Measurements from ENCODE around the gene ACKR3. TPM values are rescaled to one million over a fixed set of nuclear protein-coding genes. Genes with fewer than 3 reads are reported as not detected.

The ACKR3 gene
- total RNA-seq, 1 experiment from 2014 or later = 19.6 TPM

DNA sequence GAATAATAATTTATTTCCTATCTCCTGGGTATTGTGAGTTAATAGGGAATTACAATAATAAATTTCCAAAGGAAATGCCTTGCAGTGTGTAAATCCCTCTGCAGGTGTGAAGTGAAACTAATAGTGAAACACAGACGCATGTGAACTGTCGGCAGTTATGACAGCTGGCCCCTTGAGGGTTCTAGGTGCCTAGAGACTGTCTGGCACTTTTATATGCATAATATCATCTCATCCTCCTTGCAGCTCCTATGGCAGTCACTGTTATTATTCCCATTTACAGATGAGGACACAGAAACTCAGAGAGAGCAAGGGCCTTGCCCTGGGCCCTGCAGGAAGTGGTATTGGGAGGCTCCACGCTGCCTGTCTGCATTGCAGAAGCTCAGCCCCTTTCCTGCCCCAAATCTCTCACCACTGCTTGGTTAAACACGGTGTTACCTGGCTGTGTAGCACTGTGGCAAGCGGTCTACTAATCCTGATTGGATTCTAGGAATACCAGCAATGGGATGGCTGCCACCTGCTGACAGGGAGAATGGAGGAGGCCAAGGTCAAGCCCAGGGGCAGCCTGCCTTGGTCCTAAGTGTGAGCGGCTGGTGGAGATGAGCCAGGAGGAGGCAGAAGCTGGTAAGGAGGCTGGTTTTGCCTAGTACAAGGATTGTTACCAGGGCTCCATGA is 32.8 kb upstream of the ACKR3 start:
- ChIA-PET POLR2A (ENCODE audit: unreplicated experiment) (no interaction called here), CTCF (no interaction called here)
- H3F3A ChIP-seq (ENCODE audit: insufficient read depth, low read depth) = no peaks in the 10 kb centered on the region
- H3K27ac ChIP-seq = no peak overlapping the region
- no TSS peak for BruUV-seq (replicated peaks)
- no peak for TF ChIP-seq EZH2 (IDR thresholded peaks at IDR 0.05; ENCODE audit: low read depth)
- TF ChIP-seq, protein P1, sequence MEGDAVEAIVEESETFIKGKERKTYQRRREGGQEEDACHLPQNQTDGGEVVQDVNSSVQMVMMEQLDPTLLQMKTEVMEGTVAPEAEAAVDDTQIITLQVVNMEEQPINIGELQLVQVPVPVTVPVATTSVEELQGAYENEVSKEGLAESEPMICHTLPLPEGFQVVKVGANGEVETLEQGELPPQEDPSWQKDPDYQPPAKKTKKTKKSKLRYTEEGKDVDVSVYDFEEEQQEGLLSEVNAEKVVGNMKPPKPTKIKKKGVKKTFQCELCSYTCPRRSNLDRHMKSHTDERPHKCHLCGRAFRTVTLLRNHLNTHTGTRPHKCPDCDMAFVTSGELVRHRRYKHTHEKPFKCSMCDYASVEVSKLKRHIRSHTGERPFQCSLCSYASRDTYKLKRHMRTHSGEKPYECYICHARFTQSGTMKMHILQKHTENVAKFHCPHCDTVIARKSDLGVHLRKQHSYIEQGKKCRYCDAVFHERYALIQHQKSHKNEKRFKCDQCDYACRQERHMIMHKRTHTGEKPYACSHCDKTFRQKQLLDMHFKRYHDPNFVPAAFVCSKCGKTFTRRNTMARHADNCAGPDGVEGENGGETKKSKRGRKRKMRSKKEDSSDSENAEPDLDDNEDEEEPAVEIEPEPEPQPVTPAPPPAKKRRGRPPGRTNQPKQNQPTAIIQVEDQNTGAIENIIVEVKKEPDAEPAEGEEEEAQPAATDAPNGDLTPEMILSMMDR (conservative IDR thresholded peaks at IDR 0.05) = no peak
- intact Hi-C loops (cut with micrococcal nuclease; ENCODE audit: unreplicated experiment) = no loop called here
- H4K20me1 ChIP-seq (ENCODE audit: insufficient read depth) = no peaks in the 10 kb centered on the region
- no peaks in the 10 kb centered on the region for H3K36me3 ChIP-seq (ENCODE audit: low read depth)
- no peak overlapping the region for H3K4me2 ChIP-seq
- peaks cover 47% of the 10 kb centered on the region; the same call in 1 of the 2 replicates for H3K27me3 ChIP-seq (ENCODE audit: insufficient read depth, low read depth)
- H3K4me1 ChIP-seq (replicated peaks; ENCODE audit: insufficient read depth) = no peaks in the 10 kb centered on the region
- no peak overlapping the region for H3K4me3 ChIP-seq
- H2AFZ ChIP-seq = no peak overlapping the region
- no peak for DNase-seq
- no peaks in the 10 kb centered on the region for H3K79me2 ChIP-seq (ENCODE audit: low read depth)
- H3K9me3 ChIP-seq (ENCODE audit: insufficient read depth, low read depth) = no peaks in the 10 kb centered on the region
- no peaks in the 10 kb centered on the region for H3K9me2 ChIP-seq (ENCODE audit: insufficient read depth)

DNA sequence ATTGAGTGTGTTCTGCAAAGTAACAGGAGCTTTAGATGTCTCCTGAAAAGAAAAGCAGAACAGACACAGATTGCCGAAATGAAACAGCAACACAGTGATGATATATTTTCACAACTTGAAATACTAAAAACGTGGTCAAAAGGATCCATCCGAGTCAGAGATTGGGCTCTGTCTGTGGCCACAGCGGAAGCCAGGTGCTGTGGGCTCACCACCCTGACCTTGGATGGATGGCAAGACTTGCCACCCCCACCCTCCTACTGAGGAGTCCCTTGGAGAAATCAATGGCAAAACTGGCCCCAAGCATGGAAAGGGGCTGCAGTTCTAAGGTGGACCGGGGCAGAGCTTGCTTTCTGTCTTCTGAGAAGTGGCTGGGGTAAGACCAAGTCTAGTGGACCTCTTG is 31.4 kb upstream of the ACKR3 start:
- ChIA-PET CTCF (no interaction called here), POLR2A (ENCODE audit: unreplicated experiment) (no interaction called here)
- Histone ChIP-seq H3K27ac (no peak overlapping the region), H3K36me3 (ENCODE audit: low read depth) (no peaks in the 10 kb centered on the region), H3K4me1 (replicated peaks; ENCODE audit: insufficient read depth) (no peaks in the 10 kb centered on the region), H3F3A (ENCODE audit: insufficient read depth, low read depth) (no peaks in the 10 kb centered on the region), H3K79me2 (ENCODE audit: low read depth) (no peaks in the 10 kb centered on the region), H3K27me3 (ENCODE audit: insufficient read depth, low read depth) (peaks cover 60% of the 10 kb centered on the region), H3K4me2 (no peak overlapping the region), H3K4me3 (no peak overlapping the region), H3K9me3 (ENCODE audit: insufficient read depth, low read depth) (no peaks in the 10 kb centered on the region), H3K9me2 (ENCODE audit: insufficient read depth) (no peaks in the 10 kb centered on the region), H4K20me1 (ENCODE audit: insufficient read depth) (no peaks in the 10 kb centered on the region), H2AFZ (no peak overlapping the region)
- no peak for DNase-seq
- TF ChIP-seq EZH2 (IDR thresholded peaks at IDR 0.05; ENCODE audit: low read depth) = no peak
- TF ChIP-seq, protein P1 (conservative IDR thresholded peaks at IDR 0.05) = no peak
- intact Hi-C loops (cut with micrococcal nuclease; ENCODE audit: unreplicated experiment) = no loop called here
- BruUV-seq (replicated peaks) = no TSS peak

DNA sequence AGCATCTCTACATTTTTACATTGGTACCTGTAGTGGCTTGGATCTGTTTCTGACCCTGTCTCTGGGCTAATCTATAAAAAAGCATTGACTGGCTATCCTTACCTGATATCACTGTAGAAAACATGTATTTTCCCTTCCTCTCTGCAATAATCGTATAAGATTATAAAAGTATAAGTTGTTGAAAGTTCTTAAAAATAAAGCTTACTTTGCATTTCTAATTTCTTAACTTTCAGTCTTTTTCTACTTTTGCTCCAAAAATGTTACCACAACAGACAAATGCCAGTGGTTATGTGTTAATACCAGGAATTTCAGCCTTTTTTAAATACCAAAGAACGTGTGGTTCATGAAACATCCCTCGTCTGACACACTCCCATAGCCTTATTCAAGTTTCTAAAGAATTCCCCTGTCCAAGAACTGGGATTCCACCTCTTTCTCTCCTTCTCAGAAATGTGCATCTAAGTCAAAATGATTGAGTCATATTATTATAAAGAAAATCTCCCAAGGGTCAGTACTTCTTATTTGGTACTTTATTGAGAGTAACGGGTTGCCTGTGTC is 28.5 kb upstream of the ACKR3 start:
- Histone ChIP-seq H3K36me3 (ENCODE audit: low read depth) (no peaks in the 10 kb centered on the region), H2AFZ (no peak overlapping the region), H3F3A (ENCODE audit: insufficient read depth, low read depth) (no peaks in the 10 kb centered on the region), H3K4me3 (no peak overlapping the region), H3K27me3 (ENCODE audit: insufficient read depth, low read depth) (peaks cover 56% of the 10 kb centered on the region), H3K4me2 (no peak overlapping the region), H3K4me1 (replicated peaks; ENCODE audit: insufficient read depth) (no peaks in the 10 kb centered on the region), H3K9me2 (ENCODE audit: insufficient read depth) (no peaks in the 10 kb centered on the region), H3K27ac (no peak overlapping the region), H3K9me3 (ENCODE audit: insufficient read depth, low read depth) (no peaks in the 10 kb centered on the region), H4K20me1 (ENCODE audit: insufficient read depth) (no peaks in the 10 kb centered on the region), H3K79me2 (ENCODE audit: low read depth) (no peaks in the 10 kb centered on the region)
- BruUV-seq (replicated peaks) = no TSS peak
- intact Hi-C loops (cut with micrococcal nuclease; ENCODE audit: unreplicated experiment) = no loop called here
- CTCF ChIA-PET = no interaction called here
- POLR2A ChIA-PET (ENCODE audit: unreplicated experiment) = no interaction called here
- TF ChIP-seq, protein P1 (conservative IDR thresholded peaks at IDR 0.05) = no peak
- TF ChIP-seq EZH2 (IDR thresholded peaks at IDR 0.05; ENCODE audit: low read depth) = no peak
- DNase-seq = no peak
